ENCODE data around the gene CPTP. TPM values are rescaled to one million over a fixed set of nuclear protein-coding genes. Genes with fewer than 3 reads are reported as not detected.

The CPTP gene
- total RNA-seq, 1 experiment from 2014 or later = 14.0 TPM

DNA sequence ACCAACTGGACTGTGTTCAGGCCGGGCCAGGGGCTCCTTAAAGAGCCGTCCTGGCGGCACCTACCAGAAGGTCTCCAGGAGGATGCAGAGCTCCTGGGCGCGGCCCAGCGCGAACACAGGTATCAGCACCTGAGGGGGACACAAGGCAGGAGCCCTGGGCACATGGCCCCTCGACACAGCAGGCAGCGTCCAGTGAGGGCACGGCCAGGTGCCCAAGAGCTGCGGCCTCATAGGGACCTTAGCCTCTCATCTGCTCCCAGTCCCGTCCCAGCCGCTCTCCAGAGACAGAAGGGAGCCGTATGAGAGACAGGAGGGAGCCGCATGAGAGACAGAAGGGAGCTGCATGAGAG is 10.4 kb upstream of the CPTP start:
- Histone ChIP-seq H3K4ac (ENCODE audit: low read depth, low read length) (no peak overlapping the region), H4K5ac (ENCODE audit: insufficient read length, low read depth, low read length) (no peak overlapping the region), H3K9me3 (ENCODE audit: control insufficient read depth, low read depth, low read length) (no peaks in the 10 kb centered on the region), H3K79me1 (ENCODE audit: insufficient read depth, low read depth, low read length, poor library complexity, severe bottlenecking) (no peaks in the 10 kb centered on the region), H3K23me2 (ENCODE audit: insufficient read length, low read depth, low read length, poor library complexity, severe bottlenecking) (peaks cover 3% of the 10 kb centered on the region), H3K4me2 (ENCODE audit: insufficient read depth, insufficient read length, low read length) (no peak overlapping the region), H3K23ac (ENCODE audit: insufficient read length, low read depth, low read length) (no peak overlapping the region), H2BK120ac (ENCODE audit: low read depth, low read length, poor library complexity, severe bottlenecking) (no peak overlapping the region), H4K20me1 (ENCODE audit: control insufficient read depth, insufficient read depth, insufficient read length) (no peaks in the 10 kb centered on the region), H2BK20ac (ENCODE audit: low read depth, low read length, poor library complexity, severe bottlenecking) (no peak overlapping the region), H4K91ac (ENCODE audit: insufficient read length, low read depth, low read length) (no peak overlapping the region), H3K18ac (ENCODE audit: insufficient read length, low read depth, low read length) (no peak overlapping the region), H3T11ph (ENCODE audit: low read length) (no peak overlapping the region), H2BK5ac (ENCODE audit: insufficient read length, low read length) (no peak overlapping the region), H3K79me2 (ENCODE audit: insufficient read depth, low read length) (no peaks in the 10 kb centered on the region), H3K56ac (ENCODE audit: insufficient read length, low read depth, low read length) (no peak overlapping the region), H2AK5ac (ENCODE audit: insufficient read length, low read length) (no peak overlapping the region), H3K27ac (ENCODE audit: insufficient read length, low read depth, low read length) (no peak overlapping the region), H3K14ac (ENCODE audit: insufficient read depth, low read length) (no peak overlapping the region), H3K27me3 (ENCODE audit: insufficient read depth, low read length) (no peaks in the 10 kb centered on the region), H2BK15ac (ENCODE audit: low read depth, low read length) (no peak overlapping the region), H2AFZ (ENCODE audit: low read length) (no peak overlapping the region), H4K8ac (replicated peaks; ENCODE audit: insufficient read length, low read depth, low read length) (no peak overlapping the region), H2BK12ac (ENCODE audit: insufficient read length, low read depth, low read length) (no peak overlapping the region), H3K4me1 (ENCODE audit: insufficient read depth, low read length) (no peaks in the 10 kb centered on the region; the same call in 1 of the 2 replicates), H3K9ac (ENCODE audit: extremely low read depth, insufficient read length, low read length) (no peak overlapping the region)
- H3K9me3 Mint-ChIP-seq = no peaks in the 10 kb centered on the region
- peaks cover 13 to 61% (median 59%) of the 10 kb centered on the region in 3 experiments for H3K36me3 Mint-ChIP-seq (ENCODE audit: insufficient read depth in 1 of 3, low read depth in 3 of 3)
- H3K27ac Mint-ChIP-seq = no peak overlapping the region; a peak in 1 of 7 replicates
- WGBS (ENCODE audit: extremely low coverage, insufficient read length, low lambda C conversion rate) = no CpG with 5 or more reads among the region's 15 CpGs
- no peaks in the 10 kb centered on the region for H3K27me3 Mint-ChIP-seq (ENCODE audit: low read depth)
- no peak for DNase-seq
- H3K4me3 Mint-ChIP-seq = no peak overlapping the region
- TF ChIP-seq, protein P1, sequence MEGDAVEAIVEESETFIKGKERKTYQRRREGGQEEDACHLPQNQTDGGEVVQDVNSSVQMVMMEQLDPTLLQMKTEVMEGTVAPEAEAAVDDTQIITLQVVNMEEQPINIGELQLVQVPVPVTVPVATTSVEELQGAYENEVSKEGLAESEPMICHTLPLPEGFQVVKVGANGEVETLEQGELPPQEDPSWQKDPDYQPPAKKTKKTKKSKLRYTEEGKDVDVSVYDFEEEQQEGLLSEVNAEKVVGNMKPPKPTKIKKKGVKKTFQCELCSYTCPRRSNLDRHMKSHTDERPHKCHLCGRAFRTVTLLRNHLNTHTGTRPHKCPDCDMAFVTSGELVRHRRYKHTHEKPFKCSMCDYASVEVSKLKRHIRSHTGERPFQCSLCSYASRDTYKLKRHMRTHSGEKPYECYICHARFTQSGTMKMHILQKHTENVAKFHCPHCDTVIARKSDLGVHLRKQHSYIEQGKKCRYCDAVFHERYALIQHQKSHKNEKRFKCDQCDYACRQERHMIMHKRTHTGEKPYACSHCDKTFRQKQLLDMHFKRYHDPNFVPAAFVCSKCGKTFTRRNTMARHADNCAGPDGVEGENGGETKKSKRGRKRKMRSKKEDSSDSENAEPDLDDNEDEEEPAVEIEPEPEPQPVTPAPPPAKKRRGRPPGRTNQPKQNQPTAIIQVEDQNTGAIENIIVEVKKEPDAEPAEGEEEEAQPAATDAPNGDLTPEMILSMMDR (conservative IDR thresholded peaks at IDR 0.05) = no peak
- peaks cover 8 to 20% of the 10 kb centered on the region in 2 experiments for H3K4me1 Mint-ChIP-seq
